ENCODE data around the gene HLA-G.

DNA sequence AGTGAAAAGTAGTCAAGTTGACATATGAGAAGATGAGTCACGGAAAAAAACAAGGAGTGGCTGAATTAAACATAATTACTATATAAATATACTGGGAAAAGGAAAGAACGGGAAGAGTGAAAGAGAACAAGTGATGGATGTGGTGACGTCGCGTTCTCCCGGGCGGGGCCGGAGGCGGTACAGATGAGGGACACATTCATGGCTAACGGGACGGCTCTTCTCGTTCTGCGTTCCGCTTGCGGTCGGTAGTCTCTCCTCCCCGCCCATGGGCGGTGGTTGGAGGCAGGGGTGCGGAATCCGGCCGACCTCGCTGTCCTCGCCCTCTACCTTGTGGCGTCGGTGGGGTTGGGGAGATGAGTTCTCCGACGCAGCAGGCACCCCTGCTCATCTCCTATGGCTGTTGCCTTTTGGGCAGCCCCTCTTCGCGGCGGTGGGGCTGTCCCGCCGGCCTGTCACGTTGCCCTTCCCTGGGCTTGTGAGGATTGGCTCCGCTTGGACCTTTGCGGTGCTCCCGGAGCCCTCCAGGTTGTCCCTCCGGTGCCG lies 22.5 kb downstream of the HLA-G start:
- no peak for TF ChIP-seq FOXM1 (IDR thresholded peaks at IDR 0.05; ENCODE audit: borderline replicate concordance)
- no peak for TF ChIP-seq BHLHE40 (IDR thresholded peaks at IDR 0.05; ENCODE audit: borderline replicate concordance)
- TF ChIP-seq SP1 (IDR thresholded peaks at IDR 0.05): no peak
- TF ChIP-seq FOXK2 (IDR thresholded peaks at IDR 0.05): no peak
- no peak for TF ChIP-seq ARNT (IDR thresholded peaks at IDR 0.05)
- no peak for TF ChIP-seq NFRKB (IDR thresholded peaks at IDR 0.05)
- TF ChIP-seq PKNOX1 (IDR thresholded peaks at IDR 0.05): no peak
- no peak for TF ChIP-seq LEF1 (IDR thresholded peaks at IDR 0.05; ENCODE audit: borderline replicate concordance)
- TF ChIP-seq FOXA1 (IDR thresholded peaks at IDR 0.05): no peak
- no peak for TF ChIP-seq HDGF (IDR thresholded peaks at IDR 0.05; ENCODE audit: borderline replicate concordance)

Data from HEK293T (cell line).